ENCODE data around the gene AKT2.

Gene AKT2

GRCh38 chr19:40262422-40262821 lies 22.7 kb downstream of the AKT2 start:
- TF ChIP-seq CTCF (IDR thresholded peaks at IDR 0.05; ENCODE audit: insufficient read depth, low read depth, low read length, missing control alignments): no peak
- no peak for DNase-seq (ENCODE audit: low read depth)
- H3K4me3 ChIP-seq (ENCODE audit: low read length): no peak overlapping the region

GRCh38 chr19:40261631-40262030 lies 23.5 kb downstream of the AKT2 start:
- no peak overlapping the region for H3K4me3 ChIP-seq (ENCODE audit: low read length)
- no peak for DNase-seq (ENCODE audit: low read depth)
- no peak for TF ChIP-seq CTCF (IDR thresholded peaks at IDR 0.05; ENCODE audit: insufficient read depth, low read depth, low read length, missing control alignments)

GRCh38 chr19:40257096-40257517 lies 28.0 kb downstream of the AKT2 start:
- DNase-seq (ENCODE audit: low read depth): peak; percentile 22
- no peak for TF ChIP-seq CTCF (IDR thresholded peaks at IDR 0.05; ENCODE audit: insufficient read depth, low read depth, low read length, missing control alignments)
- H3K4me3 ChIP-seq (ENCODE audit: low read length): no peak overlapping the region

- DNase-seq (ENCODE audit: low read depth): no peak
- no peak overlapping the region for H3K4me3 ChIP-seq (ENCODE audit: low read length)
- no peak for TF ChIP-seq CTCF (IDR thresholded peaks at IDR 0.05; ENCODE audit: insufficient read depth, low read depth, low read length, missing control alignments)
Observed at GRCh38 chr19:40256512-40256911, 28.6 kb downstream of the AKT2 start.

- H3K4me3 ChIP-seq (ENCODE audit: low read length): no peak overlapping the region
- TF ChIP-seq CTCF (IDR thresholded peaks at IDR 0.05; ENCODE audit: insufficient read depth, low read depth, low read length, missing control alignments): no peak
- no peak for DNase-seq (ENCODE audit: low read depth)
Observed at GRCh38 chr19:40255619-40256166, 29.5 kb downstream of the AKT2 start.

GRCh38 chr19:40254714-40255418 lies 30.3 kb downstream of the AKT2 start:
- TF ChIP-seq CTCF (IDR thresholded peaks at IDR 0.05; ENCODE audit: insufficient read depth, low read depth, low read length, missing control alignments): no peak
- no peak overlapping the region for H3K4me3 ChIP-seq (ENCODE audit: low read length)
- no peak for DNase-seq (ENCODE audit: low read depth)

GRCh38 chr19:40253611-40254092 lies 31.5 kb downstream of the AKT2 start:
- TF ChIP-seq CTCF (IDR thresholded peaks at IDR 0.05; ENCODE audit: insufficient read depth, low read depth, low read length, missing control alignments): no peak
- no peak overlapping the region for H3K4me3 ChIP-seq (ENCODE audit: low read length)
- DNase-seq (ENCODE audit: low read depth): no peak
